IMR-90 (cell line): ENCODE measurements around the gene RAP1GAP. TPM values are rescaled to one million over a fixed set of nuclear protein-coding genes. Genes with fewer than 3 reads are reported as not detected.

Source experiments
- ATAC-seq: fragments of 200-7000 bp; cut with Tn5 transposase; 2 replicates; pipeline ENCODE4 v1.9.1; 2020; ENCODE audit warnings: low read depth, mild to moderate bottlenecking, moderate library complexity
- BruUV-seq: library from RNA; stranded (reverse); fragments of 400-500 nt; replicated peaks from 2 replicates; lab custom pipeline; 2021; lab: Mats Ljungman, UMichigan
- CTCF ChIA-PET: fragments of 300-600 bp; formaldehyde crosslinking; extraction: SDS; loops from one replicate; lab custom pipeline; 2021; ENCODE audit warnings: antibody characterized with exemption; lab: Yijun Ruan, JAX
- POLR2A ChIA-PET: fragments of 300-600 bp; sonication (Branson Sonifier 250); formaldehyde crosslinking; loops from one replicate; lab custom pipeline; 2022; ENCODE audit warnings: antibody characterized with exemption; ENCODE audit not compliant: unreplicated experiment; lab: Charles Lee
- DNase-seq: peaks from one replicate; pipeline ENCODE4 v3.0.0; 2013
- H2AFZ ChIP-seq: replicated peaks from 2 replicates; pipeline ENCODE3; 2013; ENCODE audit warnings: low read length, mild to moderate bottlenecking; ENCODE audit not compliant: poor library complexity
- H2AK5ac ChIP-seq: 2 replicates; pipeline ENCODE4 v1.6.1; 2013; ENCODE audit warnings: low read depth, low read length, inconsistent platforms
- H2AK9ac ChIP-seq: replicated peaks from 2 replicates; pipeline ENCODE3; 2013; ENCODE audit warnings: mild to moderate bottlenecking, low read depth, low read length, moderate library complexity; ENCODE audit not compliant: poor library complexity
- H2BK120ac ChIP-seq: 2 replicates; pipeline ENCODE4 v1.6.1; 2013; ENCODE audit warnings: low read depth, low read length, inconsistent platforms
- H2BK15ac ChIP-seq: 3 replicates; pipeline ENCODE4 v1.6.1; 2013; ENCODE audit warnings: low read depth, low read length, inconsistent platforms
- H2BK20ac ChIP-seq: 2 replicates; pipeline ENCODE4 v1.6.1; 2013; ENCODE audit warnings: low read depth, mild to moderate bottlenecking, inconsistent platforms, low read length, moderate library complexity
- H2BK5ac ChIP-seq: 2 replicates; pipeline ENCODE4 v1.6.1; 2013; ENCODE audit warnings: mild to moderate bottlenecking, low read depth, low read length, inconsistent platforms; ENCODE audit not compliant: poor library complexity, severe bottlenecking
- H3K14ac ChIP-seq: replicated peaks from 2 replicates; pipeline ENCODE4 v1.6.1; 2013; ENCODE audit warnings: low read depth, low read length, inconsistent platforms
- H3K18ac ChIP-seq: 2 replicates; pipeline ENCODE4 v1.6.1; 2013; ENCODE audit warnings: low read depth, low read length, control low read depth
- H3K23ac ChIP-seq: 2 replicates; pipeline ENCODE4 v1.6.1; 2013; ENCODE audit warnings: low read depth, low read length, inconsistent platforms
- H3K27ac ChIP-seq: 2 replicates; pipeline ENCODE4 v1.5.1; 2013; ENCODE audit warnings: mild to moderate bottlenecking, control low read depth, low read length; ENCODE audit not compliant: insufficient read depth
- H3K27me3 ChIP-seq: 2 replicates; pipeline ENCODE4 v1.6.1; 2013; ENCODE audit warnings: low read length; ENCODE audit not compliant: control insufficient read depth, insufficient read depth
- H3K36me3 ChIP-seq: 2 replicates; pipeline ENCODE4 v1.6.1; 2013; ENCODE audit warnings: low read length, mixed read lengths; ENCODE audit not compliant: control insufficient read depth, insufficient read depth
- H3K4ac ChIP-seq: 2 replicates; pipeline ENCODE4 v1.6.1; 2013; ENCODE audit warnings: low read depth, low read length, inconsistent platforms
- H3K4me1 ChIP-seq: 2 replicates; pipeline ENCODE4 v1.6.1; 2013; ENCODE audit warnings: low read length, mixed read lengths; ENCODE audit not compliant: control insufficient read depth, insufficient read depth
- H3K4me2 ChIP-seq: 2 replicates; pipeline ENCODE4 v1.6.1; 2013; ENCODE audit warnings: low read depth, mild to moderate bottlenecking, control low read depth, low read length, moderate library complexity
- H3K4me3 ChIP-seq: 2 replicates; pipeline ENCODE4 v1.5.1; 2013; ENCODE audit warnings: low read depth, mild to moderate bottlenecking, control low read depth, low read length, moderate library complexity; ENCODE audit not compliant: insufficient read depth
- H3K56ac ChIP-seq: 2 replicates; pipeline ENCODE4 v1.6.1; 2013; ENCODE audit warnings: low read length, inconsistent platforms; ENCODE audit not compliant: insufficient read depth; ENCODE audit errors: extremely low read depth
- H3K79me1 ChIP-seq, 2 experiments: 2 replicates each; pipeline ENCODE4 v1.6.1; 2013; ENCODE audit warnings: low read length in 2 of 2, inconsistent platforms in 1 of 2, low read depth in 1 of 2
- H3K9ac ChIP-seq: 2 replicates; pipeline ENCODE4 v1.6.1; 2013; ENCODE audit warnings: low read depth, low read length, control low read depth
- H3K9me1 ChIP-seq: 2 replicates; pipeline ENCODE4 v1.6.1; 2013; ENCODE audit warnings: low read length, inconsistent platforms; ENCODE audit not compliant: insufficient read depth
- H3K9me3 ChIP-seq: 2 replicates; pipeline ENCODE4 v1.6.1; 2013; ENCODE audit warnings: low read length; ENCODE audit not compliant: control insufficient read depth, insufficient read depth
- H4K20me1 ChIP-seq: 2 replicates; pipeline ENCODE4 v1.6.1; 2013; ENCODE audit warnings: low read length, inconsistent platforms; ENCODE audit not compliant: insufficient read depth
- H4K5ac ChIP-seq: 2 replicates; pipeline ENCODE4 v1.6.1; 2013; ENCODE audit warnings: mild to moderate bottlenecking, low read depth, low read length, control low read depth
- H4K8ac ChIP-seq, 2 experiments: 2 replicates each; pipeline ENCODE4 v1.6.1; 2013; ENCODE audit warnings: low read depth in 2 of 2, low read length in 2 of 2, control low read depth in 1 of 2, inconsistent platforms in 1 of 2
- H4K91ac ChIP-seq: 2 replicates; pipeline ENCODE4 v1.6.1; 2013; ENCODE audit warnings: low read depth, low read length, inconsistent platforms; ENCODE audit not compliant: insufficient read depth
- BHLHE40 ChIP-seq: fragments of 150-350 bp; IDR thresholded peaks from 2 replicates; pipeline ENCODE4 v1.6.1; 2016; ENCODE audit warnings: mild to moderate bottlenecking, low read depth, low read length
- CEBPB ChIP-seq: IDR thresholded peaks from 2 replicates; pipeline ENCODE4 v1.6.1; 2012; ENCODE audit warnings: low read depth, low read length, improper control_type of control experiment
- CHD1 ChIP-seq: IDR thresholded peaks from 2 replicates; pipeline ENCODE4 v1.6.1; 2012; ENCODE audit warnings: low read depth, low read length, improper control_type of control experiment
- ELK1 ChIP-seq: fragments of 150-350 bp; IDR thresholded peaks from 2 replicates; pipeline ENCODE4 v1.6.1; 2016; ENCODE audit warnings: low read depth, mild to moderate bottlenecking, low read length, moderate library complexity, borderline replicate concordance
- FOS ChIP-seq: fragments of 150-350 bp; IDR thresholded peaks from 2 replicates; pipeline ENCODE4 v1.6.1; 2016; ENCODE audit warnings: low read depth, low read length
- MAFK ChIP-seq: IDR thresholded peaks from 2 replicates; pipeline ENCODE4 v1.6.1; 2012; ENCODE audit warnings: low read depth, low read length, improper control_type of control experiment
- MAZ ChIP-seq: IDR thresholded peaks from 2 replicates; pipeline ENCODE4 v1.6.1; 2012; ENCODE audit warnings: low read depth, mild to moderate bottlenecking, low read length, improper control_type of control experiment, moderate library complexity, borderline replicate concordance
- MXI1 ChIP-seq: IDR thresholded peaks from 2 replicates; pipeline ENCODE4 v1.6.1; 2012; ENCODE audit warnings: low read depth, mild to moderate bottlenecking, low read length, moderate library complexity, borderline replicate concordance
- NFE2L2 ChIP-seq: fragments of 150-350 bp; IDR thresholded peaks from 2 replicates; pipeline ENCODE4 v1.6.1; 2016; ENCODE audit warnings: low read depth, mild to moderate bottlenecking, low read length
- POLR2A ChIP-seq: IDR thresholded peaks from 2 replicates; pipeline ENCODE4 v1.6.1; 2012; ENCODE audit warnings: mild to moderate bottlenecking, low read depth, low read length
- RCOR1 ChIP-seq: IDR thresholded peaks from 2 replicates; pipeline ENCODE4 v1.6.1; 2012; ENCODE audit warnings: mild to moderate bottlenecking, low read length, improper control_type of control experiment; ENCODE audit not compliant: insufficient replicate concordance
- RFX5 ChIP-seq: IDR thresholded peaks from 2 replicates; pipeline ENCODE4 v1.8.0; 2012; ENCODE audit warnings: low read depth, mild to moderate bottlenecking, low read length, moderate library complexity
- SMC3 ChIP-seq: fragments of 150-350 bp; IDR thresholded peaks from 2 replicates; pipeline ENCODE4 v1.6.1; 2016; ENCODE audit warnings: low read depth, mild to moderate bottlenecking, antibody characterized with exemption, low read length, moderate library complexity
- USF2 ChIP-seq: fragments of 150-350 bp; IDR thresholded peaks from 2 replicates; pipeline ENCODE4 v1.6.1; 2017; ENCODE audit warnings: mild to moderate bottlenecking, antibody characterized with exemption, low read length, low read depth
- WGBS, 2 experiments: methylation state at CpG; one replicate each; pipeline versions ENCODE4 v1.1.5 to v1.1.7; 2013; ENCODE audit warnings: missing lambda C conversion rate in 2 of 2; ENCODE audit not compliant: insufficient read length in 1 of 2; ENCODE audit errors: extremely low coverage in 2 of 2; 5-methylcytosine and 5-hydroxymethylcytosine counted together
- dilution Hi-C: fragments of 300-500 bp; cut with HindIII; formaldehyde crosslinking; loops from one replicate; pipeline ENCODE4 v1.14.3; 2018; ENCODE audit warnings: low sequenced_read_pairs; ENCODE audit not compliant: unreplicated experiment
- in situ Hi-C: fragments of 300-500 bp; cut with MboI; formaldehyde crosslinking; loops from 3 replicates; pipeline ENCODE4 v1.14.3; 2019; ENCODE audit warnings: low sequenced_read_pairs, inconsistent platforms, mixed read lengths
- intact Hi-C: fragments of 100-400 bp; cut with micrococcal nuclease; formaldehyde crosslinking; loops from 2 replicates; pipeline ENCODE4 v1.10.0; 2022
- polyA plus RNA-seq, 3 experiments: library from polyadenylated mRNA; depleted of rRNA; stranded (reverse); fragments of >200 nt; gene quantifications; 2 replicates each; pipeline ENCODE4 v1.2.3, GENCODE V29; 2012; ENCODE audit warnings: low replicate concordance in 1 of 3
- total RNA-seq: library from RNA; depleted of rRNA; stranded (reverse); fragments of >200 nt; gene quantifications from 2 replicates; pipeline ENCODE4 v1.2.3, GENCODE V29; 2012

Gene RAP1GAP
- total and polyA plus RNA-seq, 2 of the 4 experiments (the other 2 are of a cell fraction): under 0.01 to 0.10 TPM

- Histone ChIP-seq H3K4me2 (no peak overlapping the region), H4K5ac (no peak overlapping the region), H3K79me1 (no peaks in the 10 kb centered on the region), H2BK15ac (no peak overlapping the region), H3K4me3 (no peak overlapping the region), H2BK120ac (no peak overlapping the region), H4K91ac (no peak overlapping the region), H3K4ac (no peak overlapping the region), H2AFZ (no peak overlapping the region), H3K56ac (no peak overlapping the region), H3K9me3 (no peaks in the 10 kb centered on the region), H4K8ac (no peak overlapping the region), H2AK9ac (no peak overlapping the region), H3K9ac (no peak overlapping the region), H3K36me3 (no peaks in the 10 kb centered on the region), H3K23ac (no peak overlapping the region), H2AK5ac (no peak overlapping the region), H3K9me1 (no peaks in the 10 kb centered on the region; the same call in 1 of the 2 replicates), H2BK5ac (no peak overlapping the region), H2BK20ac (no peak overlapping the region), H3K27ac (no peak overlapping the region), H3K18ac (no peak overlapping the region), H3K4me1 (no peaks in the 10 kb centered on the region), H3K27me3 (peaks cover 92% of the 10 kb centered on the region), H4K20me1 (peaks cover 9% of the 10 kb centered on the region; the same call in 1 of the 2 replicates), H3K14ac (no peak overlapping the region)
- in situ Hi-C loops (no loop called here), intact Hi-C loops (no loop called here), dilution Hi-C loops (no loop called here)
- TF ChIP-seq ELK1 (no peak), FOS (no peak), SMC3 (no peak), MXI1 (no peak), MAZ (no peak), RFX5 (no peak), MAFK (no peak), RCOR1 (no peak), NFE2L2 (no peak), BHLHE40 (no peak), CEBPB (no peak), POLR2A (no peak), CHD1 (no peak), USF2 (no peak)
- no CpG with 5 or more reads among the region's 10 CpGs for WGBS, 2 experiments
- ChIA-PET POLR2A (no interaction called here), CTCF (interaction anchor here (0.5 kb wide), 1 partner anchor 119 kb away, joined by 3 read pairs; no protein-coding TSS in a partner anchor)
- BruUV-seq: no TSS peak
- ATAC-seq (no peak), DNase-seq (no peak)
These were observed 4.2 kb downstream of the RAP1GAP start for GRCh38 chr1:21664806-21665588.
